ENCODE measurements around the gene ANAPC1.
"Not testable (repeated sequence)": the region's sequence is repeated elsewhere in the genome, so short reads cannot be mapped to it uniquely, and the experiment has no call there.

ANAPC1 gene

GRCh38 chr2:111828217-111828766, 55.7 kb downstream of the ANAPC1 start:
- not testable (repeated sequence) for H3K27me3 ChIP-seq (ENCODE audit: control insufficient read depth in 1 of 2, insufficient read depth in 2 of 2, low read length in 2 of 2); H3K27ac ChIP-seq (ENCODE audit: low read depth, low read length); H3K4me3 ChIP-seq (ENCODE audit: low read depth in 1 of 2, low read length in 2 of 2); H3K4me1 ChIP-seq (ENCODE audit: control insufficient read depth in 1 of 2, insufficient read depth in 2 of 2, low read length in 2 of 2); H3K9ac ChIP-seq (ENCODE audit: low read depth in 1 of 2, low read length in 2 of 2); H3K9me3 ChIP-seq (ENCODE audit: control insufficient read depth in 1 of 2, low read length in 2 of 2)
- H3K36me3 ChIP-seq (ENCODE audit: control insufficient read depth in 1 of 2, insufficient read depth in 2 of 2, low read length in 2 of 2), result peaks cover 0 to 10% of the 10 kb centered on the region in 2 donors

GRCh38 chr2:111812970-111813622, 70.9 kb downstream of the ANAPC1 start:
- not testable (repeated sequence) for H3K27me3 ChIP-seq (ENCODE audit: control insufficient read depth in 1 of 2, insufficient read depth in 2 of 2, low read length in 2 of 2); H3K9me3 ChIP-seq (ENCODE audit: control insufficient read depth in 1 of 2, low read length in 2 of 2); H3K36me3 ChIP-seq (ENCODE audit: control insufficient read depth in 1 of 2, insufficient read depth in 2 of 2, low read length in 2 of 2); H3K27ac ChIP-seq (ENCODE audit: low read depth, low read length); H3K9ac ChIP-seq (ENCODE audit: low read depth in 1 of 2, low read length in 2 of 2); H3K4me1 ChIP-seq (ENCODE audit: control insufficient read depth in 1 of 2, insufficient read depth in 2 of 2, low read length in 2 of 2); H3K4me3 ChIP-seq (ENCODE audit: low read depth in 1 of 2, low read length in 2 of 2)

GRCh38 chr2:111790633-111791032, 93.4 kb downstream of the ANAPC1 start:
- not testable (repeated sequence) for H3K27ac ChIP-seq (ENCODE audit: low read depth, low read length); H3K9ac ChIP-seq (ENCODE audit: low read depth in 1 of 2, low read length in 2 of 2); H3K36me3 ChIP-seq (ENCODE audit: control insufficient read depth in 1 of 2, insufficient read depth in 2 of 2, low read length in 2 of 2); H3K9me3 ChIP-seq (ENCODE audit: control insufficient read depth in 1 of 2, low read length in 2 of 2); H3K4me1 ChIP-seq (ENCODE audit: control insufficient read depth in 1 of 2, insufficient read depth in 2 of 2, low read length in 2 of 2); H3K27me3 ChIP-seq (ENCODE audit: control insufficient read depth in 1 of 2, insufficient read depth in 2 of 2, low read length in 2 of 2); H3K4me3 ChIP-seq (ENCODE audit: low read depth in 1 of 2, low read length in 2 of 2)

GRCh38 chr2:111784081-111784480, 99.9 kb downstream of the ANAPC1 start:
- H3K9me3 ChIP-seq (ENCODE audit: control insufficient read depth in 1 of 2, low read length in 2 of 2); H3K27me3 ChIP-seq (ENCODE audit: control insufficient read depth in 1 of 2, insufficient read depth in 2 of 2, low read length in 2 of 2): not testable (repeated sequence)

GRCh38 chr2:111782195-111782594, 101.8 kb downstream of the ANAPC1 start:
- not testable (repeated sequence) for H3K27ac ChIP-seq (ENCODE audit: low read depth, low read length); H3K4me3 ChIP-seq (ENCODE audit: low read depth in 1 of 2, low read length in 2 of 2); H3K36me3 ChIP-seq (ENCODE audit: control insufficient read depth in 1 of 2, insufficient read depth in 2 of 2, low read length in 2 of 2); H3K27me3 ChIP-seq (ENCODE audit: control insufficient read depth in 1 of 2, insufficient read depth in 2 of 2, low read length in 2 of 2); H3K9ac ChIP-seq (ENCODE audit: low read depth in 1 of 2, low read length in 2 of 2); H3K4me1 ChIP-seq (ENCODE audit: control insufficient read depth in 1 of 2, insufficient read depth in 2 of 2, low read length in 2 of 2); H3K9me3 ChIP-seq (ENCODE audit: control insufficient read depth in 1 of 2, low read length in 2 of 2)

More at GRCh38 chr2:111784081-111784480, 99.9 kb downstream of the ANAPC1 start:
- not testable (repeated sequence) for H3K27ac ChIP-seq (ENCODE audit: low read depth, low read length); H3K9ac ChIP-seq (ENCODE audit: low read depth in 1 of 2, low read length in 2 of 2); H3K36me3 ChIP-seq (ENCODE audit: control insufficient read depth in 1 of 2, insufficient read depth in 2 of 2, low read length in 2 of 2); H3K4me1 ChIP-seq (ENCODE audit: control insufficient read depth in 1 of 2, insufficient read depth in 2 of 2, low read length in 2 of 2); H3K4me3 ChIP-seq (ENCODE audit: low read depth in 1 of 2, low read length in 2 of 2)

- H3K27ac ChIP-seq (ENCODE audit: low read depth, low read length); H3K4me3 ChIP-seq (ENCODE audit: low read depth in 1 of 2, low read length in 2 of 2); H3K27me3 ChIP-seq (ENCODE audit: control insufficient read depth in 1 of 2, insufficient read depth in 2 of 2, low read length in 2 of 2); H3K36me3 ChIP-seq (ENCODE audit: control insufficient read depth in 1 of 2, insufficient read depth in 2 of 2, low read length in 2 of 2); H3K9me3 ChIP-seq (ENCODE audit: control insufficient read depth in 1 of 2, low read length in 2 of 2); H3K9ac ChIP-seq (ENCODE audit: low read depth in 1 of 2, low read length in 2 of 2); H3K4me1 ChIP-seq (ENCODE audit: control insufficient read depth in 1 of 2, insufficient read depth in 2 of 2, low read length in 2 of 2): not testable (repeated sequence)
Observed at GRCh38 chr2:111781443-111782094, 102.4 kb downstream of the ANAPC1 start.

GRCh38 chr2:111777155-111777554, 106.8 kb downstream of the ANAPC1 start:
- not testable (repeated sequence) for H3K36me3 ChIP-seq (ENCODE audit: control insufficient read depth in 1 of 2, insufficient read depth in 2 of 2, low read length in 2 of 2); H3K4me1 ChIP-seq (ENCODE audit: control insufficient read depth in 1 of 2, insufficient read depth in 2 of 2, low read length in 2 of 2); H3K9me3 ChIP-seq (ENCODE audit: control insufficient read depth in 1 of 2, low read length in 2 of 2); H3K9ac ChIP-seq (ENCODE audit: low read depth in 1 of 2, low read length in 2 of 2); H3K27ac ChIP-seq (ENCODE audit: low read depth, low read length); H3K4me3 ChIP-seq (ENCODE audit: low read depth in 1 of 2, low read length in 2 of 2); H3K27me3 ChIP-seq (ENCODE audit: control insufficient read depth in 1 of 2, insufficient read depth in 2 of 2, low read length in 2 of 2)

- H3K36me3 ChIP-seq (ENCODE audit: control insufficient read depth in 1 of 2, insufficient read depth in 2 of 2, low read length in 2 of 2); H3K9ac ChIP-seq (ENCODE audit: low read depth in 1 of 2, low read length in 2 of 2): not testable (repeated sequence)
Observed at GRCh38 chr2:111776296-111776695, 107.7 kb downstream of the ANAPC1 start.

GRCh38 chr2:111772180-111772579, 111.8 kb downstream of the ANAPC1 start:
- H3K9ac ChIP-seq (ENCODE audit: low read depth in 1 of 2, low read length in 2 of 2); H3K27me3 ChIP-seq (ENCODE audit: control insufficient read depth in 1 of 2, insufficient read depth in 2 of 2, low read length in 2 of 2); H3K4me1 ChIP-seq (ENCODE audit: control insufficient read depth in 1 of 2, insufficient read depth in 2 of 2, low read length in 2 of 2); H3K27ac ChIP-seq (ENCODE audit: low read depth, low read length); H3K4me3 ChIP-seq (ENCODE audit: low read depth in 1 of 2, low read length in 2 of 2); H3K36me3 ChIP-seq (ENCODE audit: control insufficient read depth in 1 of 2, insufficient read depth in 2 of 2, low read length in 2 of 2); H3K9me3 ChIP-seq (ENCODE audit: control insufficient read depth in 1 of 2, low read length in 2 of 2): not testable (repeated sequence)

More at GRCh38 chr2:111776296-111776695, 107.7 kb downstream of the ANAPC1 start:
- not testable (repeated sequence) for H3K9me3 ChIP-seq (ENCODE audit: control insufficient read depth in 1 of 2, low read length in 2 of 2); H3K4me1 ChIP-seq (ENCODE audit: control insufficient read depth in 1 of 2, insufficient read depth in 2 of 2, low read length in 2 of 2); H3K27me3 ChIP-seq (ENCODE audit: control insufficient read depth in 1 of 2, insufficient read depth in 2 of 2, low read length in 2 of 2); H3K27ac ChIP-seq (ENCODE audit: low read depth, low read length); H3K4me3 ChIP-seq (ENCODE audit: low read depth in 1 of 2, low read length in 2 of 2)

- H3K27ac ChIP-seq (ENCODE audit: low read depth, low read length); H3K9me3 ChIP-seq (ENCODE audit: control insufficient read depth in 1 of 2, low read length in 2 of 2); H3K4me1 ChIP-seq (ENCODE audit: control insufficient read depth in 1 of 2, insufficient read depth in 2 of 2, low read length in 2 of 2); H3K36me3 ChIP-seq (ENCODE audit: control insufficient read depth in 1 of 2, insufficient read depth in 2 of 2, low read length in 2 of 2); H3K27me3 ChIP-seq (ENCODE audit: control insufficient read depth in 1 of 2, insufficient read depth in 2 of 2, low read length in 2 of 2); H3K4me3 ChIP-seq (ENCODE audit: low read depth in 1 of 2, low read length in 2 of 2); H3K9ac ChIP-seq (ENCODE audit: low read depth in 1 of 2, low read length in 2 of 2): not testable (repeated sequence)
Observed at GRCh38 chr2:111770916-111771658, 112.9 kb downstream of the ANAPC1 start.

All from duodenal mucosa (tissue), 2 donors.